OCI-LY7 (cell line): Measurements from ENCODE around the gene BCAR1. TPM values are rescaled to one million over a fixed set of nuclear protein-coding genes. Genes with fewer than 3 reads are reported as not detected.

Source experiments
- BruUV-seq: library from RNA; stranded (reverse); fragments of 400-500 nt; replicated peaks from 2 replicates; lab custom pipeline; 2021; lab: Mats Ljungman, UMichigan
- CTCF ChIA-PET: fragments of 300-600 bp; sonication (Branson Sonifier 250); formaldehyde crosslinking; loops from one replicate; lab custom pipeline; 2022; ENCODE audit warnings: antibody characterized with exemption; ENCODE audit not compliant: unreplicated experiment; lab: Charles Lee
- POLR2A ChIA-PET: fragments of 300-600 bp; sonication (Branson Sonifier 250); formaldehyde crosslinking; loops from one replicate; lab custom pipeline; 2022; ENCODE audit warnings: antibody characterized with exemption; lab: Charles Lee
- DNase-seq: peaks from one replicate; pipeline ENCODE4 v3.0.0-alpha.2; 2015; ENCODE audit warnings: low spot score
- H2AFZ ChIP-seq: fragments of 200-600 bp; sonication (generic), shearing (Covaris generic); 2 replicates; pipeline ENCODE4 v1.6.1; 2014; ENCODE audit warnings: mild to moderate bottlenecking, antibody characterized with exemption, low read length, moderate library complexity
- H3K27ac ChIP-seq: fragments of 200-600 bp; sonication (generic); 2 replicates; pipeline ENCODE4 v1.5.1; 2014; ENCODE audit warnings: mixed run types, low read depth, mild to moderate bottlenecking, moderate library complexity, low read length, inconsistent platforms; ENCODE audit not compliant: poor library complexity, severe bottlenecking
- H3K36me3 ChIP-seq: fragments of 200-600 bp; sonication (generic); 2 replicates; pipeline ENCODE4 v1.6.1; 2014; ENCODE audit warnings: mild to moderate bottlenecking, antibody characterized with exemption, low read length, moderate library complexity, mixed read lengths; ENCODE audit not compliant: insufficient read depth
- H3K4me1 ChIP-seq: fragments of 200-600 bp; sonication (generic); 2 replicates; pipeline ENCODE4 v1.5.1; 2014; ENCODE audit warnings: mild to moderate bottlenecking, low read length; ENCODE audit not compliant: insufficient read depth, poor library complexity, severe bottlenecking
- H3K4me2 ChIP-seq: fragments of 200-600 bp; sonication (generic); 2 replicates; pipeline ENCODE4 v1.6.1; 2014; ENCODE audit warnings: mild to moderate bottlenecking, low read length
- H3K4me3 ChIP-seq: fragments of 200-600 bp; sonication (generic); 2 replicates; pipeline ENCODE4 v1.5.1; 2014; ENCODE audit warnings: mild to moderate bottlenecking, low read depth, low read length; ENCODE audit not compliant: poor library complexity, severe bottlenecking
- H3K79me2 ChIP-seq: fragments of 200-600 bp; sonication (generic); 2 replicates; pipeline ENCODE4 v1.6.1; 2016; ENCODE audit warnings: low read depth, mild to moderate bottlenecking, low read length, moderate library complexity, mixed read lengths; ENCODE audit not compliant: insufficient read depth
- H3K9me2 ChIP-seq: fragments of 200-600 bp; sonication (generic); 2 replicates; pipeline ENCODE4 v1.6.1; 2016; ENCODE audit warnings: mild to moderate bottlenecking, low read length, mixed read lengths; ENCODE audit not compliant: insufficient read depth
- H3K9me3 ChIP-seq: fragments of 200-600 bp; sonication (generic); 2 replicates; pipeline ENCODE4 v1.6.1; 2014; ENCODE audit warnings: mild to moderate bottlenecking, mixed run types, low read length, mixed read lengths
- H4K20me1 ChIP-seq: fragments of 200-600 bp; sonication (generic); 2 replicates; pipeline ENCODE4 v1.6.1; 2014; ENCODE audit warnings: mild to moderate bottlenecking, antibody characterized with exemption, low read length, moderate library complexity, mixed read lengths; ENCODE audit not compliant: insufficient read depth
- CTCF ChIP-seq: fragments of 200-600 bp; sonication (generic); conservative IDR thresholded peaks from 2 replicates; pipeline ENCODE4 v1.5.1; 2014; ENCODE audit warnings: mild to moderate bottlenecking, antibody characterized with exemption, low read length, moderate library complexity, mixed read lengths
- EZH2phosphoT487 ChIP-seq: fragments of 200-600 bp; sonication (generic); IDR thresholded peaks from 2 replicates; pipeline ENCODE4 v1.6.1; 2018; ENCODE audit warnings: low read depth, borderline replicate concordance, mild to moderate bottlenecking, mixed run types, antibody characterized with exemption, low read length, moderate library complexity, mixed read lengths
- intact Hi-C: fragments of 100-400 bp; cut with micrococcal nuclease; formaldehyde crosslinking; loops from one replicate; pipeline ENCODE4 v1.10.0; 2022; ENCODE audit not compliant: unreplicated experiment
- total RNA-seq, 2 experiments: library from RNA; depleted of rRNA in 1 of 2; stranded (reverse); fragments of >200 nt in 1 of 2; shearing (Covaris generic) in 1 of 2; gene quantifications; 2 replicates each; pipeline ENCODE4 v1.2.3, GENCODE V29; 2014 to 2022

Gene BCAR1
- total RNA-seq, 2 experiments from 2014 or later = 10.0 to 15.1 TPM

- H3K9me3 ChIP-seq = no peaks in the 10 kb centered on the region
- ChIA-PET POLR2A (interaction anchor here (0.6 kb wide), 1 partner anchor 111 kb away, joined by 6 read pairs; no protein-coding TSS in a partner anchor), CTCF (interaction anchor here (0.6 kb wide), 1 partner anchor 325 kb away, joined by 3 read pairs; no protein-coding TSS in a partner anchor)
- no peak overlapping the region for H2AFZ ChIP-seq
- BruUV-seq = no TSS peak
- H3K4me2 ChIP-seq = no peak overlapping the region
- no peak overlapping the region for H3K27ac ChIP-seq
- no peaks in the 10 kb centered on the region for H3K36me3 ChIP-seq
- H3K79me2 ChIP-seq = no peaks in the 10 kb centered on the region
- peaks cover 1% of the 10 kb centered on the region for H3K4me1 ChIP-seq
- no peak for DNase-seq
- intact Hi-C loops = no loop called here
- no peak overlapping the region for H3K4me3 ChIP-seq
- H4K20me1 ChIP-seq = no peaks in the 10 kb centered on the region
- TF ChIP-seq EZH2phosphoT487 (no peak), CTCF (no peak)
- H3K9me2 ChIP-seq = no peaks in the 10 kb centered on the region
Measured at GRCh38 chr16:75256696-75257343, 5.4 kb upstream of the BCAR1 start.

GRCh38 chr16:75256059-75256571 lies 4.7 kb upstream of the BCAR1 start:
- ChIA-PET CTCF (no interaction called here), POLR2A (no interaction called here)
- intact Hi-C loops = no loop called here
- no peak for DNase-seq
- BruUV-seq = no TSS peak
- Histone ChIP-seq H4K20me1 (no peaks in the 10 kb centered on the region), H3K9me2 (no peaks in the 10 kb centered on the region), H3K9me3 (no peaks in the 10 kb centered on the region), H2AFZ (no peak overlapping the region), H3K4me2 (no peak overlapping the region), H3K79me2 (no peaks in the 10 kb centered on the region), H3K4me3 (no peak overlapping the region), H3K36me3 (no peaks in the 10 kb centered on the region), H3K27ac (no peak overlapping the region), H3K4me1 (peaks cover 3% of the 10 kb centered on the region)
- no peak for TF ChIP-seq EZH2phosphoT487
- no peak for TF ChIP-seq CTCF

- DNase-seq = no peak
- no TSS peak for BruUV-seq
- no peaks in the 10 kb centered on the region for H3K9me2 ChIP-seq
- TF ChIP-seq CTCF (no peak), EZH2phosphoT487 (no peak)
- H3K4me1 ChIP-seq = peaks cover 11% of the 10 kb centered on the region
- POLR2A ChIA-PET = interaction anchor here (1.0 kb wide), 1 partner anchor 12 kb away, joined by 4 read pairs; no protein-coding TSS in a partner anchor
- no peaks in the 10 kb centered on the region for H3K79me2 ChIP-seq
- no peaks in the 10 kb centered on the region for H3K36me3 ChIP-seq
- H3K27ac ChIP-seq = no peak overlapping the region
- no peak overlapping the region for H3K4me2 ChIP-seq
- no peaks in the 10 kb centered on the region for H3K9me3 ChIP-seq
- H4K20me1 ChIP-seq = no peaks in the 10 kb centered on the region
- no peak overlapping the region for H3K4me3 ChIP-seq
- CTCF ChIA-PET = no interaction called here
- H2AFZ ChIP-seq = no peak overlapping the region
- intact Hi-C loops = no loop called here
Measured at GRCh38 chr16:75254359-75254837, 3.0 kb upstream of the BCAR1 start.
